GM23338 (cell line): ENCODE measurements around the gene ASB12. TPM values are rescaled to one million over a fixed set of nuclear protein-coding genes. Genes with fewer than 3 reads are reported as not detected.

Experiments used
- ATAC-seq: fragments of 200-7000 bp; cut with Tn5 transposase; 3 replicates; pipeline ENCODE4 v1.9.1; 2020
- DNase-seq: peaks from one replicate; pipeline ENCODE4 v3.0.0-alpha.2; 2015; ENCODE audit warnings: low spot score
- H2AFZ ChIP-seq: fragments of 200-600 bp; sonication (generic); 2 replicates; pipeline ENCODE4 v1.8.0; 2016; ENCODE audit warnings: antibody characterized with exemption, mild to moderate bottlenecking, moderate library complexity
- H3F3A ChIP-seq: fragments of 200-600 bp; sonication (generic); replicated peaks from 2 replicates; pipeline ENCODE4 v1.8.0; 2017; ENCODE audit warnings: antibody characterized with exemption, mixed run types, low read depth
- H3K27ac ChIP-seq: fragments of 200-600 bp; sonication (generic); 2 replicates; pipeline ENCODE4 v1.6.1; 2016; ENCODE audit warnings: low read depth
- H3K27me3 ChIP-seq: fragments of 200-600 bp; sonication (generic); 2 replicates; pipeline ENCODE4 v1.8.0; 2016; ENCODE audit warnings: mild to moderate bottlenecking, mixed run types, moderate library complexity; ENCODE audit not compliant: insufficient read depth
- H3K36me3 ChIP-seq: fragments of 200-600 bp; sonication (generic); 2 replicates; pipeline ENCODE4 v1.8.0; 2016; ENCODE audit warnings: mild to moderate bottlenecking; ENCODE audit not compliant: insufficient read depth
- H3K4me1 ChIP-seq: fragments of 200-600 bp; sonication (generic); 2 replicates; pipeline ENCODE4 v1.8.0; 2016; ENCODE audit warnings: mild to moderate bottlenecking, moderate library complexity; ENCODE audit not compliant: insufficient read depth
- H3K4me2 ChIP-seq: fragments of 200-600 bp; sonication (generic); 2 replicates; pipeline ENCODE4 v1.7.1; 2017; ENCODE audit warnings: mixed run types
- H3K4me3 ChIP-seq: fragments of 200-600 bp; sonication (generic); 2 replicates; pipeline ENCODE4 v1.6.1; 2016; ENCODE audit warnings: mixed run types
- H3K79me2 ChIP-seq: fragments of 200-600 bp; sonication (generic); replicated peaks from 2 replicates; pipeline ENCODE4 v1.8.0; 2017; ENCODE audit warnings: mild to moderate bottlenecking; ENCODE audit not compliant: insufficient read depth
- H3K9me2 ChIP-seq: fragments of 200-600 bp; sonication (generic); 2 replicates; pipeline ENCODE4 v1.8.0; 2017; ENCODE audit not compliant: insufficient read depth
- H4K20me1 ChIP-seq: fragments of 200-600 bp; sonication (generic); replicated peaks from 2 replicates; pipeline ENCODE4 v1.8.0; 2017; ENCODE audit warnings: mild to moderate bottlenecking; ENCODE audit not compliant: insufficient read depth
- H3K27ac Mint-ChIP-seq: 2 replicates; pipeline ENCODE4 v1.8.0; 2020; ENCODE audit warnings: inconsistent platforms, mild to moderate bottlenecking, moderate library complexity, mixed read lengths
- H3K27me3 Mint-ChIP-seq: 3 replicates; pipeline ENCODE4 v1.8.0; 2022; ENCODE audit warnings: low read depth, mild to moderate bottlenecking, moderate library complexity, mixed read lengths, inconsistent platforms; ENCODE audit not compliant: insufficient read depth, poor library complexity
- H3K36me3 Mint-ChIP-seq: 3 replicates; pipeline ENCODE4 v1.8.0; 2021; ENCODE audit warnings: low read depth, mild to moderate bottlenecking, inconsistent platforms, moderate library complexity, mixed read lengths
- H3K4me1 Mint-ChIP-seq: 3 replicates; pipeline ENCODE4 v1.8.0; 2020; ENCODE audit warnings: mild to moderate bottlenecking, inconsistent platforms, mixed read lengths
- H3K4me3 Mint-ChIP-seq: 3 replicates; pipeline ENCODE4 v1.8.0; 2021; ENCODE audit warnings: moderate library complexity, mild to moderate bottlenecking, inconsistent platforms, mixed read lengths
- H3K9me3 Mint-ChIP-seq: 3 replicates; pipeline ENCODE4 v1.8.0; 2020; ENCODE audit warnings: moderate library complexity, mild to moderate bottlenecking, inconsistent platforms, mixed read lengths
- CREB1 ChIP-seq: fragments of 250-450 bp; sonication (Bioruptor Pico); IDR thresholded peaks from 2 replicates; pipeline ENCODE4 v1.5.0; 2020; ENCODE audit warnings: low read depth, mild to moderate bottlenecking, moderate library complexity
- CTCF ChIP-seq, 2 experiments: fragments of 200-600 bp in 1 of 2; sonication (generic) in 1 of 2; conservative IDR thresholded peaks; 2 replicates each; pipeline versions ENCODE4 v1.5.1 to v1.6.1; 2016 to 2017; ENCODE audit warnings: antibody characterized with exemption in 2 of 2, low read depth in 2 of 2, mild to moderate bottlenecking in 2 of 2, moderate library complexity in 1 of 2
- EZH2 ChIP-seq: fragments of 200-600 bp; sonication (generic); IDR thresholded peaks from one replicate; pipeline ENCODE4 v1.8.0; 2017; ENCODE audit warnings: antibody characterized with exemption, mild to moderate bottlenecking, low read depth; ENCODE audit not compliant: unreplicated experiment
- EZH2phosphoT487 ChIP-seq: fragments of 200-600 bp; sonication (generic); IDR thresholded peaks from one replicate; pipeline ENCODE4 v1.8.1; 2018; ENCODE audit warnings: antibody characterized with exemption; ENCODE audit not compliant: unreplicated experiment
- JUNB ChIP-seq: IDR thresholded peaks from one replicate; pipeline ENCODE4 v1.6.1; 2016; ENCODE audit warnings: antibody characterized with exemption; ENCODE audit not compliant: unreplicated experiment
- NANOG ChIP-seq: IDR thresholded peaks from 2 replicates; pipeline ENCODE4 v1.6.1; 2016; ENCODE audit warnings: antibody characterized with exemption, borderline replicate concordance
- POLR2AphosphoS5 ChIP-seq: IDR thresholded peaks from 2 replicates; pipeline ENCODE4 v1.6.1; 2016; ENCODE audit warnings: antibody characterized with exemption, low read depth
- ZNF331 ChIP-seq: fragments of 250-450 bp; sonication (Bioruptor Pico); IDR thresholded peaks from 2 replicates; pipeline ENCODE4 v1.5.0; 2020; ENCODE audit warnings: low read depth, mild to moderate bottlenecking, moderate library complexity
- ZNF462 ChIP-seq: fragments of 250-450 bp; sonication (Bioruptor Pico); IDR thresholded peaks from 2 replicates; pipeline ENCODE4 v1.5.0; 2020; ENCODE audit warnings: mild to moderate bottlenecking, moderate library complexity
- polyA plus RNA-seq: library from polyadenylated mRNA; unstranded; fragments of >200 nt; fragmentation: Nextera tagmentation; extraction: Ambion mirVana; gene quantifications from 2 replicates; pipeline ENCODE4 v1.2.1, GENCODE V29; 2016
- total RNA-seq: library from RNA; depleted of rRNA; stranded (reverse); fragments of >200 nt; shearing (Covaris generic); gene quantifications from 2 replicates; pipeline ENCODE4 v1.2.3, GENCODE V29; 2014
- TF ChIP-seq, protein P1 (sequence below): IDR thresholded peaks from 2 replicates; pipeline ENCODE4 v1.6.1; 2016; ENCODE audit warnings: antibody characterized with exemption

The ASB12 gene
- total and polyA plus RNA-seq, 2 experiments from 2014 or later = 1.1 to 1.2 TPM

- Histone ChIP-seq H3K27ac (no peak overlapping the region), H3K4me2 (no peak overlapping the region), H3F3A (no peaks in the 10 kb centered on the region), H3K79me2 (no peaks in the 10 kb centered on the region), H4K20me1 (no peaks in the 10 kb centered on the region), H3K27me3 (no peaks in the 10 kb centered on the region), H3K4me3 (no peak overlapping the region), H3K4me1 (no peaks in the 10 kb centered on the region), H3K9me2 (no peaks in the 10 kb centered on the region), H3K36me3 (no peaks in the 10 kb centered on the region), H2AFZ (no peak overlapping the region)
- H3K4me3 Mint-ChIP-seq = no peak overlapping the region
- H3K9me3 Mint-ChIP-seq = no peaks in the 10 kb centered on the region
- no peak for TF ChIP-seq CREB1 (CRISPR knock-in tag)
- H3K36me3 Mint-ChIP-seq = peaks cover 13% of the 10 kb centered on the region
- no peaks in the 10 kb centered on the region for H3K27me3 Mint-ChIP-seq
- no peak for ATAC-seq
- H3K27ac Mint-ChIP-seq = no peak overlapping the region
- H3K4me1 Mint-ChIP-seq = peaks cover 2% of the 10 kb centered on the region; the same call in 1 of the 3 replicates
- no peak for DNase-seq
Observed at GRCh38 chrX:64186974-64187761, 43.2 kb downstream of the ASB12 start.

GRCh38 chrX:64184396-64184795 is 46.0 kb downstream of the ASB12 start:
- TF ChIP-seq POLR2AphosphoS5 = no peak
- no peak for TF ChIP-seq EZH2phosphoT487
- TF ChIP-seq JUNB = no peak
- TF ChIP-seq NANOG = no peak
- no peak for TF ChIP-seq EZH2
- TF ChIP-seq, protein P1, sequence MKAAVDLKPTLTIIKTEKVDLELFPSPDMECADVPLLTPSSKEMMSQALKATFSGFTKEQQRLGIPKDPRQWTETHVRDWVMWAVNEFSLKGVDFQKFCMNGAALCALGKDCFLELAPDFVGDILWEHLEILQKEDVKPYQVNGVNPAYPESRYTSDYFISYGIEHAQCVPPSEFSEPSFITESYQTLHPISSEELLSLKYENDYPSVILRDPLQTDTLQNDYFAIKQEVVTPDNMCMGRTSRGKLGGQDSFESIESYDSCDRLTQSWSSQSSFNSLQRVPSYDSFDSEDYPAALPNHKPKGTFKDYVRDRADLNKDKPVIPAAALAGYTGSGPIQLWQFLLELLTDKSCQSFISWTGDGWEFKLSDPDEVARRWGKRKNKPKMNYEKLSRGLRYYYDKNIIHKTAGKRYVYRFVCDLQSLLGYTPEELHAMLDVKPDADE = no peak
- no peak for TF ChIP-seq ZNF331 (CRISPR knock-in tag)
- TF ChIP-seq CTCF (conservative IDR thresholded peaks at IDR 0.05; ENCODE audit: low read depth in 2 of 2) = no peak
- TF ChIP-seq ZNF462 (CRISPR knock-in tag) = no peak
- no peaks in the 10 kb centered on the region for H3K9me2 ChIP-seq
- ATAC-seq = no peak
- H3K4me2 ChIP-seq = no peak overlapping the region
- H3F3A ChIP-seq = no peaks in the 10 kb centered on the region
- H4K20me1 ChIP-seq = no peaks in the 10 kb centered on the region
- no peak overlapping the region for H2AFZ ChIP-seq
- H3K4me3 ChIP-seq = no peak overlapping the region
- Mint-ChIP-seq H3K4me3 (no peak overlapping the region), H3K9me3 (no peaks in the 10 kb centered on the region), H3K27ac (no peak overlapping the region), H3K27me3 (no peaks in the 10 kb centered on the region), H3K4me1 (peaks cover 2% of the 10 kb centered on the region; the same call in 1 of the 3 replicates), H3K36me3 (no peaks in the 10 kb centered on the region)
- DNase-seq = no peak
- no peak overlapping the region for H3K27ac ChIP-seq
- H3K4me1 ChIP-seq = no peaks in the 10 kb centered on the region
- H3K79me2 ChIP-seq = no peaks in the 10 kb centered on the region
- H3K27me3 ChIP-seq = no peaks in the 10 kb centered on the region
- H3K36me3 ChIP-seq = no peaks in the 10 kb centered on the region
